B cell (primary cell): ENCODE results near the gene NPR2. TPM values are rescaled to one million over a fixed set of nuclear protein-coding genes. Genes with fewer than 3 reads are reported as not detected.

Source experiments
- ATAC-seq: fragments of 200-7000 bp; cut with Tn5 transposase; one replicate; pipeline ENCODE4 v1.10.0; 2021; ENCODE audit warnings: low read depth, mild to moderate bottlenecking, moderate number of reproducible peaks, moderate library complexity
- CTCF ChIA-PET: fragments of 350-600 bp; sonication (Branson Sonifier 250); formaldehyde crosslinking; loops from one replicate; lab custom pipeline; 2021; ENCODE audit warnings: antibody characterized with exemption, inconsistent platforms; lab: Charles Lee
- POLR2A ChIA-PET: fragments of 350-600 bp; sonication (Branson Sonifier 250); formaldehyde crosslinking; loops from one replicate; lab custom pipeline; 2021; ENCODE audit warnings: antibody characterized with exemption; lab: Charles Lee
- DNase-seq: peaks from one replicate; pipeline ENCODE4 v3.0.0; 2013
- H2AFZ ChIP-seq: 2 replicates; pipeline ENCODE4 v1.6.1; 2012; ENCODE audit warnings: mild to moderate bottlenecking, low read depth, low read length; ENCODE audit not compliant: insufficient read depth, poor library complexity, severe bottlenecking
- H3K27ac ChIP-seq, 2 donors: 1 replicate in 1 of 2; 2 replicates in 1 of 2; pipeline ENCODE4 v1.5.1; 2012 to 2013; ENCODE audit warnings: low read length in 2 of 2, mild to moderate bottlenecking in 2 of 2, moderate library complexity in 1 of 2
- H3K27me3 ChIP-seq, 4 experiments: fragments of 200-600 bp in 1 of 4; sonication (generic) in 1 of 4; replicated peaks in 1 of 4; 1 replicate in 2 of 4; 2 replicates in 2 of 4; pipeline versions ENCODE4 v1.6.1 to v1.7.0; 2013 to 2016; ENCODE audit warnings: low read length in 3 of 4, mild to moderate bottlenecking in 2 of 4, mixed read lengths in 1 of 4, moderate library complexity in 1 of 4; ENCODE audit not compliant: insufficient read depth in 4 of 4, control insufficient read depth in 3 of 4; ENCODE audit errors: control extremely low read depth in 1 of 4
- H3K36me3 ChIP-seq, 2 experiments: replicated peaks in 1 of 2; 1 replicate in 1 of 2; 2 replicates in 1 of 2; pipeline versions ENCODE4 v1.6.1 to v1.7.1; 2013; ENCODE audit warnings: low read length in 1 of 2; ENCODE audit not compliant: insufficient read depth in 2 of 2, control insufficient read depth in 1 of 2; ENCODE audit errors: control extremely low read depth in 1 of 2, extremely low read depth in 1 of 2
- H3K4me1 ChIP-seq, 2 donors: fragments of 200-600 bp in 1 of 2; sonication (generic) in 1 of 2; 1 replicate in 1 of 2; 2 replicates in 1 of 2; pipeline versions ENCODE4 v1.5.1 to v1.6.1; 2013 to 2017; ENCODE audit warnings: low read length in 2 of 2; ENCODE audit not compliant: control insufficient read depth in 2 of 2, insufficient read depth in 2 of 2
- H3K4me2 ChIP-seq: replicated peaks from 2 replicates; pipeline ENCODE3; 2012; ENCODE audit warnings: mild to moderate bottlenecking, low read depth, low read length; ENCODE audit not compliant: poor library complexity, severe bottlenecking
- H3K4me3 ChIP-seq, 5 experiments: fragments of 200-600 bp in 1 of 5; sonication (generic) in 1 of 5; 1 replicate in 3 of 5; 2 replicates in 2 of 5; pipeline versions ENCODE4 v1.5.1 to v1.7.0; 2011 to 2016; ENCODE audit warnings: low read length in 4 of 5, mild to moderate bottlenecking in 4 of 5, low read depth in 2 of 5, control low read depth in 1 of 5, moderate library complexity in 1 of 5; ENCODE audit not compliant: insufficient read depth in 1 of 5; ENCODE audit errors: control extremely low read depth in 1 of 5, extremely low read depth in 1 of 5
- H3K79me2 ChIP-seq: fragments of 200-600 bp; sonication (generic); one replicate; pipeline ENCODE4 v1.6.0; 2016; ENCODE audit warnings: low read length; ENCODE audit not compliant: control insufficient read depth, insufficient read depth
- H3K9ac ChIP-seq: fragments of 200-600 bp; sonication (generic); 2 replicates; pipeline ENCODE4 v1.6.1; 2017; ENCODE audit warnings: mild to moderate bottlenecking, low read length, moderate library complexity
- H3K9me3 ChIP-seq, 3 donors: one replicate each; pipeline versions ENCODE4 v1.6.1 to v1.7.1; 2013; ENCODE audit warnings: low read length in 2 of 3; ENCODE audit not compliant: control insufficient read depth in 2 of 3, insufficient read depth in 1 of 3; ENCODE audit errors: control extremely low read depth in 1 of 3
- H4K20me1 ChIP-seq: 2 replicates; pipeline ENCODE4 v1.6.0; 2012; ENCODE audit warnings: mild to moderate bottlenecking, low read length; ENCODE audit not compliant: insufficient read depth, control insufficient read depth, poor library complexity, severe bottlenecking
- H3K27ac Mint-ChIP-seq: one replicate; pipeline ENCODE4 v1.8.0; 2021; ENCODE audit warnings: mixed read lengths
- H3K27me3 Mint-ChIP-seq: one replicate; pipeline ENCODE4 v1.8.0; 2021; ENCODE audit warnings: mixed read lengths
- H3K4me1 Mint-ChIP-seq: one replicate; pipeline ENCODE4 v1.8.0; 2021; ENCODE audit warnings: mixed read lengths
- H3K4me3 Mint-ChIP-seq: one replicate; pipeline ENCODE4 v1.8.0; 2021; ENCODE audit warnings: mixed read lengths
- H3K9me3 Mint-ChIP-seq: one replicate; pipeline ENCODE4 v1.8.0; 2022; ENCODE audit warnings: mixed read lengths; ENCODE audit not compliant: insufficient read depth
- EZH2 ChIP-seq: IDR thresholded peaks from 2 replicates; pipeline ENCODE4 v1.6.1; 2012; ENCODE audit warnings: borderline replicate concordance, low read depth, mild to moderate bottlenecking, moderate library complexity, low read length; ENCODE audit not compliant: insufficient read depth, poor library complexity, severe bottlenecking
- WGBS: methylation state at CpG from one replicate; pipeline ENCODE4 v1.1.5; 2013; ENCODE audit warnings: missing lambda C conversion rate; ENCODE audit not compliant: insufficient coverage; 5-methylcytosine and 5-hydroxymethylcytosine counted together
- intact Hi-C: fragments of 100-400 bp; cut with micrococcal nuclease; formaldehyde crosslinking; loops from one replicate; pipeline ENCODE4 v1.10.0; 2022
- polyA plus RNA-seq: library from polyadenylated mRNA; depleted of rRNA; stranded (reverse); fragments of >200 nt; gene quantifications from 2 replicates; pipeline ENCODE4 v1.2.3, GENCODE V29; 2012
- total RNA-seq, 2 donors: library from RNA; stranded (reverse); fragments of 120-200 nt in 1 of 2; gene quantifications; 1 replicate in 1 of 2; 2 replicates in 1 of 2; pipeline versions ENCODE4 v1.2.3 to v1.2.4, GENCODE V29; 2013 to 2022
- TF ChIP-seq, protein P1 (sequence below): fragments of 200-600 bp; IDR thresholded peaks from one replicate; pipeline ENCODE4 v1.8.0; 2022; ENCODE audit warnings: antibody characterized with exemption, mild to moderate bottlenecking

NPR2 gene
- total and polyA plus RNA-seq, 2 donors (not counting 1 experiment from before 2014, with no cell fraction given): 7.6 to 8.0 TPM

DNA sequence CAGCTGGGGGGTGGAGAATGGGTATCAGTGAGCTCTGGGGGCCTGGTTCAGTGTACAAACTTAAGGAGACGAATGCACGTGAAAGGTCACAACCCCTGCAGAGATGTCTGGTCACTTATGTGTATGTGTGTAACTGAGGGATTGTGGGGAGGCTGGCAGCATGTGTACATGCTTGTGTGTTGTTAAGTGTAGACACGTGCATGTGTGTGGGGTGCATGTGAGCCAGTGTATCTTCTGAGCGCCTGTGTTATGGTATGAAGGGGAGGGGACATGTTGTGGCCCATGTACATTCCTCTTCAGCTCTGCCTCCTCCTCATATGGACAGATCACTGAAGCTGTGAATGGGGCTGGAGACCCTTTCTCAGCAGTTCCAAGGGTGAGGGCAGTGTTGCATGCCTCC is 39.6 kb downstream of the NPR2 start:
- DNase-seq (no peak), ATAC-seq (no peak)
- Histone ChIP-seq H2AFZ (no peak overlapping the region), H3K79me2 (peaks cover 6% of the 10 kb centered on the region), H3K27me3 (no peaks in the 10 kb centered on the region), H3K4me3 (no peak overlapping the region), H3K9ac (no peak overlapping the region), H3K4me1 (peaks cover 33 to 47% of the 10 kb centered on the region in 2 donors), H4K20me1 (no peaks in the 10 kb centered on the region), H3K4me2 (no peak overlapping the region), H3K36me3 (no peaks in the 10 kb centered on the region), H3K27ac (no peak overlapping the region), H3K9me3 (no peaks in the 10 kb centered on the region)
- Mint-ChIP-seq H3K27me3 (no peaks in the 10 kb centered on the region), H3K27ac (no peak overlapping the region), H3K4me3 (peak overlapping the region; percentile 60), H3K9me3 (no peaks in the 10 kb centered on the region), H3K4me1 (peaks cover 59% of the 10 kb centered on the region)
- 96% methylated on average over 2 of the region's 4 CpGs for WGBS
- POLR2A ChIA-PET: no interaction called here
- TF ChIP-seq, protein P1, sequence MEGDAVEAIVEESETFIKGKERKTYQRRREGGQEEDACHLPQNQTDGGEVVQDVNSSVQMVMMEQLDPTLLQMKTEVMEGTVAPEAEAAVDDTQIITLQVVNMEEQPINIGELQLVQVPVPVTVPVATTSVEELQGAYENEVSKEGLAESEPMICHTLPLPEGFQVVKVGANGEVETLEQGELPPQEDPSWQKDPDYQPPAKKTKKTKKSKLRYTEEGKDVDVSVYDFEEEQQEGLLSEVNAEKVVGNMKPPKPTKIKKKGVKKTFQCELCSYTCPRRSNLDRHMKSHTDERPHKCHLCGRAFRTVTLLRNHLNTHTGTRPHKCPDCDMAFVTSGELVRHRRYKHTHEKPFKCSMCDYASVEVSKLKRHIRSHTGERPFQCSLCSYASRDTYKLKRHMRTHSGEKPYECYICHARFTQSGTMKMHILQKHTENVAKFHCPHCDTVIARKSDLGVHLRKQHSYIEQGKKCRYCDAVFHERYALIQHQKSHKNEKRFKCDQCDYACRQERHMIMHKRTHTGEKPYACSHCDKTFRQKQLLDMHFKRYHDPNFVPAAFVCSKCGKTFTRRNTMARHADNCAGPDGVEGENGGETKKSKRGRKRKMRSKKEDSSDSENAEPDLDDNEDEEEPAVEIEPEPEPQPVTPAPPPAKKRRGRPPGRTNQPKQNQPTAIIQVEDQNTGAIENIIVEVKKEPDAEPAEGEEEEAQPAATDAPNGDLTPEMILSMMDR: no peak
- no peak for TF ChIP-seq EZH2
- CTCF ChIA-PET: interaction anchor here (0.8 to 3.5 kb wide), 4 partner anchors 41 to 95 kb away, joined by 3 to 24 read pairs (median 4); no protein-coding TSS in a partner anchor
- intact Hi-C loops: no loop called here

DNA sequence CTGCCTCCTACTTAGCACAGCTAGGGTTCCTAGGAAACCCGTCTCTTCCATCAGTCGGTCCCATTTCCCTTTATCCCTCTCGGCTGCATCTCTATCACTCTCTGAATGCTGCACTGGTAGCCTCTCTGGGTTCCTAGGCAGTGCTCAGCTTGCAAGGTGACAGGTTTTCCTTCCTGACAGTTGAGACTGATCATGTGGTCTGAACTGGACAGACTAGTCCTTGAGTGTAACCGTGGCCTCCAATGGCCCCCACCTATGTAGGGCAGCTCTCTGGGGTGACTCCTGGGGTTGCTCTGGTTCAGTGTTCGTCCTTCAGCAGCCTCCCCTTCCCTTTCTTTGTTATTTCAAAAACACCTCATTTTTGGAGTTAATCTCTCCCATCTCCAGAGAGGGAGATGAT is 41.4 kb downstream of the NPR2 start:
- intact Hi-C loops: no loop called here
- ATAC-seq: no peak

More for the DNA sequence above, 41.4 kb downstream of the NPR2 start:
- POLR2A ChIA-PET: no interaction called here
- no peak overlapping the region for H3K4me3 ChIP-seq
- 81% methylated on average over 4 of the region's 5 CpGs for WGBS
- H3K79me2 ChIP-seq: peaks cover 6% of the 10 kb centered on the region
- no peak overlapping the region for H3K9ac ChIP-seq
- no peak for TF ChIP-seq EZH2
- TF ChIP-seq, protein P1: no peak
- Mint-ChIP-seq H3K9me3 (no peaks in the 10 kb centered on the region), H3K27ac (peak overlapping the region; percentile 17), H3K27me3 (no peaks in the 10 kb centered on the region), H3K4me3 (no peak overlapping the region), H3K4me1 (peaks cover 55% of the 10 kb centered on the region)
- no peak overlapping the region for H3K27ac ChIP-seq
- no peaks in the 10 kb centered on the region for H3K36me3 ChIP-seq
- no peak overlapping the region for H2AFZ ChIP-seq
- H4K20me1 ChIP-seq: no peaks in the 10 kb centered on the region
- DNase-seq: no peak
- CTCF ChIA-PET: interaction anchor here (0.6 to 3.5 kb wide), 6 partner anchors 13 to 229 kb away, joined by 3 to 24 read pairs (median 4); no protein-coding TSS in a partner anchor
- peak overlapping the region; percentile 58 for H3K4me2 ChIP-seq
- H3K9me3 ChIP-seq: no peaks in the 10 kb centered on the region
- peaks cover 32 to 43% of the 10 kb centered on the region in 2 donors for H3K4me1 ChIP-seq
- H3K27me3 ChIP-seq: no peaks in the 10 kb centered on the region
